ENCODE data around the gene GALNT9.

The GALNT9 gene

DNA sequence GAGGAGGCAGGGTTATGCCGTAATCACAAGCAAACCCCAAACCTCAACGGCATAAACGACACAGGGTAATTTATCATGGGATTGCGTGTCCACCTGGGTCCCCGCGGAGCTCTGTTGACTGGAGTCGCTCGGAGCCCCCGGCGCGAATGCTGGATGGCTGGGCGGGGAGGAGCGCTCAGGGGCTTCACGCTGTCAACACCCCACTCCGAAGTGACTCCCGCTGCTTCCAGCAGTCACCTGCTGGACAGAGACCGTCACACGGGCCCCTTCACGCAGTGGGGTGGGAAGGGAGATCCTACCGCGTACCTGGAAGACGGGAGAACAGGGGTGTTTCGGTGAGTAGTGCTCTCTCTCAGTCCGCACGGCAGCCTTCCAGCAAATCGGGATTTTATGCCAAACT is 4.4 kb upstream of the GALNT9 start:
- Mint-ChIP-seq H3K9me3 (no peaks in the 10 kb centered on the region), H3K27ac (no peak overlapping the region), H3K27me3 (peaks cover 34 to 67% of the 10 kb centered on the region in 2 donors), H3K36me3 (ENCODE audit: insufficient read depth) (no peaks in the 10 kb centered on the region), H3K4me1 (ENCODE audit: low read depth in 2 of 2) (no peaks in the 10 kb centered on the region), H3K4me3 (no peak overlapping the region)
- ATAC-seq (replicated peaks) (no peak), DNase-seq (no peak)

GRCh38 chr12:132333273-132333672 is 3.9 kb upstream of the GALNT9 start:
- Mint-ChIP-seq H3K27me3 (peaks cover 34 to 67% of the 10 kb centered on the region in 2 donors), H3K4me3 (no peak overlapping the region), H3K36me3 (ENCODE audit: insufficient read depth) (no peaks in the 10 kb centered on the region), H3K9me3 (no peaks in the 10 kb centered on the region), H3K27ac (no peak overlapping the region), H3K4me1 (ENCODE audit: low read depth in 2 of 2) (no peaks in the 10 kb centered on the region)
- no peak for DNase-seq
- no peak for ATAC-seq (replicated peaks)

GRCh38 chr12:132330549-132330881 is 1.1 kb upstream of the GALNT9 start:
- no peak for ATAC-seq (replicated peaks)
- peaks cover 34 to 78% of the 10 kb centered on the region in 2 donors for H3K27me3 Mint-ChIP-seq

GRCh38 chr12:132329720-132330548 is 545 bp upstream of the GALNT9 start:
- Mint-ChIP-seq H3K36me3 (ENCODE audit: insufficient read depth) (no peaks in the 10 kb centered on the region), H3K4me3 (no peak overlapping the region), H3K27me3 (peaks cover 34 to 78% of the 10 kb centered on the region in 2 donors), H3K27ac (no peak overlapping the region), H3K9me3 (no peaks in the 10 kb centered on the region), H3K4me1 (ENCODE audit: low read depth in 2 of 2) (no peaks in the 10 kb centered on the region)
- ATAC-seq (replicated peaks), result no peak
- DNase-seq, result no peak

More at GRCh38 chr12:132330549-132330881, 1.1 kb upstream of the GALNT9 start:
- Mint-ChIP-seq H3K36me3 (ENCODE audit: insufficient read depth) (no peaks in the 10 kb centered on the region), H3K4me3 (no peak overlapping the region), H3K9me3 (no peaks in the 10 kb centered on the region), H3K4me1 (ENCODE audit: low read depth in 2 of 2) (no peaks in the 10 kb centered on the region), H3K27ac (no peak overlapping the region)
- no peak for DNase-seq

DNA sequence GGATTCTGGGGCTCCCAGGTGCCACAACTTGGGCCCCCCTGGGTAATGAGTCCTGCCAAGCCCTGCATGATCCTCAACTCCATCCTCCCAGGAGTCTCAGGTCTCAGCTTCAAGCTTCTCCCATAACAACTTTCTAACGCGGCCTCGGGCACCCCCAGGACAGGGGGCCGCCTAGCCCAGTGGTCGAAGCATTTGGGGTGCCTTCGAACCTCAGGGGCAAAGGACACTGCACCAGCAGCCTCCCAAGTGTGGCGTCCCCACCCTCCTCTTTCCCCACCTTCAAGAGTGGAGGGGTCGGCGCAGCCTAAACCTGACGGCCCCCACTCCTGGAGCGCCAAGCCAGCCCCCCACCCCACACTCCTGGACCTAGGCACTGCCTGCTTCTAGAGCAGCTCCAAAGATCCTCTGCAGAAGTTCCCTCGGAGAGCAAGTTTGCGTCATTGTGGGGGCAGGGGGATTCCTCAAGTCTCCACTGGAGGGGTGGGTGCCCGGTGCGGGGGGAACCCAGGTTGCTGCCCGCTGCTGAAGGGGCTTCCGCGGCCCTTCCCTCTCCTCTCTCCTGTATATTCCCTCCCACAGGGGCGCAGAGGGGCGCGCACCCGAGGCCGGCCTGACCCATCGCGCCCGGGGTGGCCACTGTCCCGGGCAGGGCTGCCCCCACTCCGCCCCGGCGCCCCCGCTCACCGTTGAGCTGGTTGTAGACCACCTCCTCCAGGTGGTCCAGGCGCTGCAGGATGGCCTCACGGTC is 933 bp downstream of the GALNT9 start:
- H3K36me3 Mint-ChIP-seq (ENCODE audit: insufficient read depth), result no peaks in the 10 kb centered on the region
- ATAC-seq (replicated peaks), result no peak
- no peak overlapping the region for H3K27ac Mint-ChIP-seq

DNA sequence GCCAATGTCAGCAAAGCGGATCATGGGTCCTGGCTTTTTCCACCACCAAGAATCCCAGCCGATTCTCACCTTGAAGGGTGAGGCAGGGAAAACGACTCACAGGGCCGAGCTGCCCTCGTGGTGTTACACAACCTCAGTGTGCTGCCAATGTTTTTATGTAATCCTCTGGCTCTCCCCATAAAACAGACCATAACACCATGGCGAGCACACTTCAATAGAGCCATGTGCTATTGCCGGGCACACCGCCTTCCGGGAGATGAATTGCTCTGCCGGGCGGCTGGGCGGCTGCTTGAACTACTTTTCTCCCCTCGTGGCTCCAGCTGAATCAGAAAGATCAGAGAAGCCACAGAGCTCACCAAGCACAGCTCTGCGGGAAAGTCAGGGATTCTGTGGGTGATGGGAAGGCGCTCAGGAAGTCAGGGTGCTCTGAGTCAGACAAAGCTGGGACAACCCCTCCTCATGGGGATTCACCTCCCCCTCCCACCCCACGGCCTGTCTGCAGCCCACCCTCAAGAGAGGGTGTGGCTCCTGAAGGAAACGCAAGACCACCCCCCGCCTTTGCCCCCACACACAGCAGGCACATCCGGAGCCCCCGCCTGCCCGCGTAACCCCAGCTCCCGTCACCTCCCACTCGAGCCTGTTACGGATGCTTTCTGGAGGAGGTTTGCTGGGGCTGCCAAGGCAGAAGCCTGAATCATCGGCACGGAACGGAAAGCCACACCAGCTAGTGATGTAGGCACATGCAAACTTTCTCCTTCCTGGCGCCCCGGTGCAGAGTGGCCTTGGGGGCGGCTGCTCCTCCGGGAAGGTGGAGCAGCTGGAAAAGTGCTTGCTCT is 1.8 kb downstream of the GALNT9 start:
- no peak overlapping the region for H3K4me3 Mint-ChIP-seq
- no peak for ATAC-seq (replicated peaks)
- no peak for DNase-seq
- no peak overlapping the region for H3K27ac Mint-ChIP-seq
- no peaks in the 10 kb centered on the region for H3K9me3 Mint-ChIP-seq
- H3K4me1 Mint-ChIP-seq (ENCODE audit: low read depth in 2 of 2), result no peaks in the 10 kb centered on the region
- no peaks in the 10 kb centered on the region for H3K36me3 Mint-ChIP-seq (ENCODE audit: insufficient read depth)
- H3K27me3 Mint-ChIP-seq, result peaks cover 26 to 78% of the 10 kb centered on the region in 2 donors

More for the DNA sequence above, 933 bp downstream of the GALNT9 start:
- Mint-ChIP-seq H3K9me3 (no peaks in the 10 kb centered on the region), H3K4me1 (ENCODE audit: low read depth in 2 of 2) (no peaks in the 10 kb centered on the region), H3K4me3 (no peak overlapping the region), H3K27me3 (peaks cover 30 to 75% of the 10 kb centered on the region in 2 donors)
- no peak for DNase-seq

DNA sequence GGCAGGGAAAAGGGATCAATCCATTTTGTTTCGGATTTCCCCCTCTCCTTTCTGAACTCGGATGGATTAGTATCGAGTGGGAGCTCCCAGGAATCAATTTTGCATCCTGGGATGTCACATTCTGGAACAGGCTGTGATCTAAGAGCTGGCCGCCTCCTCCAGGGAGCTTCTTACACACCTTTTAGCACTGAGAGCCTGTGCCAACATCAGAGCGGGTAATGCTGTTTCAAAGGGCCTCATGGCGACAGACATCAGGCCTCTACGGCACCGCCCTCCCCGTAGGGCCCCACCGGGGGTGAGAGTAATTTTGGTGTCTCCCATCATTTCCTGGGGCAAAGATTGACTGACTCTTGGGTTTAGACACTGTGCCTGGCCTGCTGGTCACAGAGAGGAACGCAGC is 2.7 kb downstream of the GALNT9 start:
- Mint-ChIP-seq H3K4me1 (ENCODE audit: low read depth in 2 of 2) (no peaks in the 10 kb centered on the region), H3K27me3 (peaks cover 20 to 77% of the 10 kb centered on the region in 2 donors), H3K36me3 (ENCODE audit: insufficient read depth) (no peaks in the 10 kb centered on the region), H3K27ac (no peak overlapping the region), H3K9me3 (no peaks in the 10 kb centered on the region), H3K4me3 (no peak overlapping the region)
- DNase-seq (no peak), ATAC-seq (replicated peaks) (no peak)

DNA sequence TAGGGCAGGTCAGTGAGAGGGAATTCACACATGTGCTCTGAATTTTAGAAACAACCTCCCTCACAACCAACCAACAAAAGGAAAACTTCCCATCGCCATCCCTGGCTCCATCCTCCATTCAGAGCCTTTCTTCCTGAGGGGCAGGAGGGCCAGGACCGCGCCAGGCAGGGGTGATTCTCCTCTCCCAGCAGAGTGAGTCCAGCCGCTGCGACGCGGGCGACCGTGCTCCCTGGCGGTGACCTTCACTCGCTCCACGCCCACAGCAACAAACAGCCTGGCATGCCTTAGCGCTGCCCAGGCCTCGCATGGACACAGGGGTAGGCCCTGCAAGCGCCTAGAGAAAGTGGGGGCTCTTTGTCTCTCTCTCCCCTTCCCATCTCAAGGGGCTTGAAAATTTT is 3.7 kb downstream of the GALNT9 start:
- Mint-ChIP-seq H3K4me3 (no peak overlapping the region), H3K27ac (no peak overlapping the region), H3K4me1 (ENCODE audit: low read depth in 2 of 2) (no peaks in the 10 kb centered on the region), H3K36me3 (ENCODE audit: insufficient read depth) (no peaks in the 10 kb centered on the region), H3K27me3 (peaks cover 14 to 73% of the 10 kb centered on the region in 2 donors), H3K9me3 (no peaks in the 10 kb centered on the region)
- no peak for DNase-seq
- ATAC-seq (replicated peaks), result no peak

- Mint-ChIP-seq H3K9me3 (no peaks in the 10 kb centered on the region), H3K4me3 (peak overlapping the region in 1 of 2 donors; percentile 21), H3K27ac (no peak overlapping the region), H3K4me1 (ENCODE audit: low read depth in 2 of 2) (no peaks in the 10 kb centered on the region), H3K36me3 (ENCODE audit: insufficient read depth) (no peaks in the 10 kb centered on the region), H3K27me3 (peaks cover 9 to 66% of the 10 kb centered on the region in 2 donors)
- ATAC-seq (replicated peaks), result no peak
- no peak for DNase-seq
Observed at GRCh38 chr12:132324841-132325732, 4.3 kb downstream of the GALNT9 start.

- no peak for DNase-seq
- H3K27me3 Mint-ChIP-seq, result peaks cover 9 to 75% of the 10 kb centered on the region in 2 donors
- no peak overlapping the region for H3K4me3 Mint-ChIP-seq
- no peaks in the 10 kb centered on the region for H3K4me1 Mint-ChIP-seq (ENCODE audit: low read depth in 2 of 2)
- H3K36me3 Mint-ChIP-seq (ENCODE audit: insufficient read depth), result no peaks in the 10 kb centered on the region
- H3K27ac Mint-ChIP-seq, result no peak overlapping the region
- no peaks in the 10 kb centered on the region for H3K9me3 Mint-ChIP-seq
- no peak for ATAC-seq (replicated peaks)
Observed at GRCh38 chr12:132324173-132324572, 5.2 kb downstream of the GALNT9 start.

DNA sequence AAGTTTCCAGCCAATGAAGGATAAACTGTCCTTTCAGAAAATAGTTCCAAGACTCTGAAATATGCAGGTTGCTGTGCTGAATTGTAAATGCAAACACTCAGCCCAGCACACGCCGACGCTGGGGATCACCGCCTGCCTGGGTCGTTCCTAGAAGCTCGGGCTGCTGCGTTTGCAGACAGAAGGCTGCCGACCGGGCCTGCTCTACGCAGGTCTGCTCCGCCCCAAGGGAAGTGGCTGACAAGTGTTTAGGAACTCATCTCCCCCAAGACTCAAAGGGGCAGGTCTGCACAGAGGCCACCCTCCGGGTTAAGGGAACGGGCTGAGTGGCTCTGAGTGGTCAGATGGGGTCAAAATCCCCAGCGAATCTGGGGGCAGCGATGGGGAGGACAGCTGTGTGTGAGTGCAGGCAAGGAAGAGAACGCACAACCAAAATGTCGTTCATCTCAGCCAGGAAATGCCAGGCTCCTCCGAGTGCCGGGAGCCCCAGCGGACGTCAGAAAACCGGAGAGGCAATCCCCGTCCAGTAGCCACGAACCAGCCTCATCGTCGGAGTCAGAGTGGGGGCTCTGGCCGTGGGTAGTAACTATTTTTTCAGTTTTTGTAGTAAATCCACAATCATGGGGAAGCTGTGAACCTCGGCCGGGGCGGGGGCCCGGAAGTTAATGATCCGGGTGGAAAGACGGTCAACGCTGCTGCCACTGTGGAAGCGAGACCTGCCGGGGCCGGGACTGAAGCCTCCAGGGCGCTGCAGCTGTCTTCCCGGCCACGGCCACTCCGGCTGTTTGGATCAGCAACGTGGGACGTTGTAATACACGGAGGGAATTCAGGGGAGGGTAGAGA is 6.0 kb downstream of the GALNT9 start:
- no peak overlapping the region for H3K27ac Mint-ChIP-seq

More for the DNA sequence above, 6.0 kb downstream of the GALNT9 start:
- H3K4me1 Mint-ChIP-seq (ENCODE audit: low read depth in 2 of 2), result no peaks in the 10 kb centered on the region
- H3K4me3 Mint-ChIP-seq, result peak overlapping the region; percentile 43 to 76
- H3K36me3 Mint-ChIP-seq (ENCODE audit: insufficient read depth), result no peaks in the 10 kb centered on the region
- peaks cover 9 to 78% of the 10 kb centered on the region in 2 donors for H3K27me3 Mint-ChIP-seq
- H3K9me3 Mint-ChIP-seq, result no peaks in the 10 kb centered on the region
- DNase-seq (no peak), ATAC-seq (replicated peaks) (peak; percentile 46)
